Measurements from ENCODE around the gene PLAAT1. TPM values are rescaled to one million over a fixed set of nuclear protein-coding genes. Genes with fewer than 3 reads are reported as not detected.

Gene PLAAT1
- total RNA-seq, 4 donors from 2014 or later, result 0.54 to 2.7 TPM; not detected in 2

DNA sequence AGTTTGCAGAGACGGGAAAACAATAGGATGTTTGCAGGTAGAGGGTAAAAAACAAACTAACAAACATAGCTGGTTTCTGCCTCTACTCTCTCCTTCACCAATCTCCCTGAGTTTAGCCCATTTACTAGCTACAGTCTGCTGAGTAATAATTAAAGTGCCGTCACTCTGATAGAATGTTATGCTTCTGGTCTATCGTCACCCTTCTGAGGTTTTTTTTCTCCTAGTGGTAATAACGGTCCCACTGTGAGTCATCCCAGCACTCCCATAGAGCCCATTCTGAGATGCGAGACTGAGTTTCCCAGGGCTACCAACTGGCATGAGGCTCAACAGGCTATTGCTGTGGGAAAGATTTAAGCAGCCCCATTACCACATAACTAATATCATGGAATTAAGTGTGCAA is 56.4 kb downstream of the PLAAT1 start:
- WGBS, 2 donors (ENCODE audit: low coverage in 1 of 2), result 86 to 88% methylated on average over 4 of the region's 5 CpGs
- peaks cover 0 to 9% (median 0%) of the 10 kb centered on the region in 3 donors for H3K9me3 ChIP-seq
- no peaks in the 10 kb centered on the region for H3K4me1 ChIP-seq
- no peak overlapping the region for H3K4me3 ChIP-seq
- ATAC-seq, result no peak
- H3K36me3 ChIP-seq, result no peaks in the 10 kb centered on the region
- H3K27me3 ChIP-seq, result no peaks in the 10 kb centered on the region
- TF ChIP-seq POLR2AphosphoS5 (IDR thresholded peaks at IDR 0.05) (no peak), EP300 (IDR thresholded peaks at IDR 0.05) (no peak), POLR2A (IDR thresholded peaks at IDR 0.05) (no peak)
- TF ChIP-seq, protein P1, sequence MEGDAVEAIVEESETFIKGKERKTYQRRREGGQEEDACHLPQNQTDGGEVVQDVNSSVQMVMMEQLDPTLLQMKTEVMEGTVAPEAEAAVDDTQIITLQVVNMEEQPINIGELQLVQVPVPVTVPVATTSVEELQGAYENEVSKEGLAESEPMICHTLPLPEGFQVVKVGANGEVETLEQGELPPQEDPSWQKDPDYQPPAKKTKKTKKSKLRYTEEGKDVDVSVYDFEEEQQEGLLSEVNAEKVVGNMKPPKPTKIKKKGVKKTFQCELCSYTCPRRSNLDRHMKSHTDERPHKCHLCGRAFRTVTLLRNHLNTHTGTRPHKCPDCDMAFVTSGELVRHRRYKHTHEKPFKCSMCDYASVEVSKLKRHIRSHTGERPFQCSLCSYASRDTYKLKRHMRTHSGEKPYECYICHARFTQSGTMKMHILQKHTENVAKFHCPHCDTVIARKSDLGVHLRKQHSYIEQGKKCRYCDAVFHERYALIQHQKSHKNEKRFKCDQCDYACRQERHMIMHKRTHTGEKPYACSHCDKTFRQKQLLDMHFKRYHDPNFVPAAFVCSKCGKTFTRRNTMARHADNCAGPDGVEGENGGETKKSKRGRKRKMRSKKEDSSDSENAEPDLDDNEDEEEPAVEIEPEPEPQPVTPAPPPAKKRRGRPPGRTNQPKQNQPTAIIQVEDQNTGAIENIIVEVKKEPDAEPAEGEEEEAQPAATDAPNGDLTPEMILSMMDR (IDR thresholded peaks at IDR 0.05), result no peak
- no peak overlapping the region for H3K27ac ChIP-seq

DNA sequence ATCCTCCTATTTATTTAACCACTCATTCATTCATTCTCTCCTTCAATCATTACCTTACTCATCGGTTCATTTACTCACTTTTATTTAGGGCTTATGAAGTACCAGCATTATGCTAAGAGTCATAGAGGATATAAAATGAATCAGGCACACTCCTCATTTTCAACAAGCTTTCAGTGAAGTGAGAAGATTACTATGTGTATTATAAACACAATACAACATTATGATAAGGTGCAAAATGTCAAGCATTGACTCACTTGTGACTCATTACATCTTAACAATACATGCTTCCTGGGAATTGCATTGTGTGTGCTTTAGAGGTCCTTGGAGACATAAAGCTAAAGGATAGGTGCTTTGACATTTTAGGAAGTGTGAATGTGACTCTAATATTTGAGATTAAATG is 60.4 kb downstream of the PLAAT1 start:
- 38 to 43% methylated on average over 1 of the region's 1 CpG for WGBS, 2 donors (ENCODE audit: low coverage in 1 of 2)

DNA sequence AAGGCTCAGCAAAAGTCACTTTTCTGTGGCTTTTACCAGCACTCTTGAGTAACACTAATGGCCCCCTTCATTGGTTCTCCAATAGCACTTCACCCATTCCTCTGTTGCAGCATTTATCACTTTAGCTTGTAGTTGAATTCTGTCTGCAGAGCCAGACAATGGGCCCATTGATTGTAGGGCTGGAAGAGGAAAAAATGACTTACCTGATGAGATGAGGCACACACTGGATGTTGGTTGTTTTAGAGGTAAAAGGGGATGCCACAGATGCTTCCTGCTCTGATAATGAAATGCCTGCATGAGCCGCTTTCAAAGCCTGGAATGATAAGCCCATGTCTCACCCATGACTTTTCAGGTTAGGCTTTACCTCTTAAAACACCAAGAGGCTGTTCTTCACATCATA is 64.3 kb downstream of the PLAAT1 start:
- no peak overlapping the region for H3K4me3 ChIP-seq
- H3K36me3 ChIP-seq, result no peaks in the 10 kb centered on the region
- H3K4me1 ChIP-seq, result no peaks in the 10 kb centered on the region
- no peak overlapping the region for H3K27ac ChIP-seq
- no peak for TF ChIP-seq EP300 (IDR thresholded peaks at IDR 0.05)
- TF ChIP-seq, protein P1 (IDR thresholded peaks at IDR 0.05), result no peak
- TF ChIP-seq POLR2AphosphoS5 (IDR thresholded peaks at IDR 0.05), result no peak
- H3K9me3 ChIP-seq, result no peaks in the 10 kb centered on the region
- no peaks in the 10 kb centered on the region for H3K27me3 ChIP-seq
- no peak for ATAC-seq
- WGBS, 2 donors (ENCODE audit: low coverage in 1 of 2), result 100% methylated on average over 1 of the region's 1 CpG; no CpG with 5 or more reads in 1 of the 2 donors

More for the DNA sequence above, 60.4 kb downstream of the PLAAT1 start:
- Histone ChIP-seq H3K27ac (no peak overlapping the region), H3K4me3 (no peak overlapping the region), H3K4me1 (no peaks in the 10 kb centered on the region), H3K27me3 (no peaks in the 10 kb centered on the region), H3K36me3 (no peaks in the 10 kb centered on the region), H3K9me3 (no peaks in the 10 kb centered on the region)
- no peak for ATAC-seq
- TF ChIP-seq POLR2A (IDR thresholded peaks at IDR 0.05) (no peak), POLR2AphosphoS5 (IDR thresholded peaks at IDR 0.05) (no peak), EP300 (IDR thresholded peaks at IDR 0.05) (no peak)
- TF ChIP-seq, protein P1 (IDR thresholded peaks at IDR 0.05), result no peak

DNA sequence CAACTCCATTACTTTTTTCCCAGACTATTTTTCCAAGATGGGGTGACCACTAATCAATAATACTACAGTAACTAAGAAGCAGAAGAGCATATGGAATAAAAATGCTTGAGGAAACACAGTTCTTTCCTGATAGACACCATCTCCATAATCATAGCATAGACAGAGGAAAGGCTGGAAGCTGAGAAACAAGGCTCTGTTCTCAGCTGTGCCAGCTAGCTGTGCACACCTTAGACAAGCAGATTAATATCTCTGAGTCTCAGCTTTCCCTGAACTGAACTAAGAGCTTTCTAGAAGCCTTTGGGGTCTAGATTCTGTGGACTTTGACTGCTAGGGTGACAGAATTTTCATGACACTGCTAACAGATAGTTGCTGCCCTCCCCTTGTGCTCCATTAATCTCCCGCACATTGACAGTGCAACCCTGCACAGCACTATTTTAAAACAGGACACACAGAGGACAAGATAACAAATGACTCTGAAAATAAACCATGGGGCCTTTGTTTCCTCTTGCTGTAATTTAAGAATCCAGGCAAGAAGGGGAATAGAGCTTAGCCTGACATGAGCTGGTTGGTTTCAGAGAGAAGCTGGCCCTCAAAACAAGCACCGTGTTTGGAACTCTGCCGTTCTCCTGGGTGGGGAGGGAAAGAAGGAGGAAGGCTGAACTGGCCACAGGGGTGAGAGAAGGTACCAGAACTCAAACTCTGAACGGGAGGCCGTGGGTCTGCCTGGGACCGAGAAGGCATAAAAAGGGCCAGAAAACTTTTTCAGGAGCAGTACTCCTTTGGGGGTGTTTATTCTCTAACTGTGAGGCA is 70.1 kb downstream of the PLAAT1 start:
- H3K4me3 ChIP-seq, result no peak overlapping the region
- no peaks in the 10 kb centered on the region for H3K27me3 ChIP-seq
- no peak for ATAC-seq
- no peaks in the 10 kb centered on the region for H3K36me3 ChIP-seq
- 0 to 31% methylated on average over 2 to 6 of the region's 6 CpGs for WGBS, 2 donors (ENCODE audit: low coverage in 1 of 2)
- no peaks in the 10 kb centered on the region for H3K9me3 ChIP-seq
- TF ChIP-seq EP300 (IDR thresholded peaks at IDR 0.05) (no peak), POLR2A (IDR thresholded peaks at IDR 0.05) (no peak), POLR2AphosphoS5 (IDR thresholded peaks at IDR 0.05) (no peak)
- TF ChIP-seq, protein P1 (IDR thresholded peaks at IDR 0.05), result no peak
- no peak overlapping the region for H3K27ac ChIP-seq
- H3K4me1 ChIP-seq, result no peaks in the 10 kb centered on the region
